Measurements from ENCODE around the gene MPZL2. TPM values are rescaled to one million over a fixed set of nuclear protein-coding genes. Genes with fewer than 3 reads are reported as not detected.

Gene MPZL2
- total RNA-seq, 1 experiment from 2014 or later = 1.2 TPM

GRCh38 chr11:118206391-118207031 is 57.6 kb downstream of the MPZL2 start (continued):
- TF ChIP-seq AFF4 (CRISPR knock-in tag; IDR thresholded peaks at IDR 0.05; ENCODE audit: borderline replicate concordance) (no peak), FOXK1 (CRISPR knock-in tag; IDR thresholded peaks at IDR 0.05) (no peak), FOXP1 (CRISPR knock-in tag; IDR thresholded peaks at IDR 0.05; ENCODE audit: borderline replicate concordance) (no peak), JAZF1 (CRISPR knock-in tag; IDR thresholded peaks at IDR 0.05) (no peak)

GRCh38 chr11:118205606-118206378 is 58.3 kb downstream of the MPZL2 start:
- DNase-seq (ENCODE audit: low spot score) (no peak), ATAC-seq (no peak)
- Mint-ChIP-seq H3K4me1 (peaks cover 14% of the 10 kb centered on the region), H3K36me3 (no peaks in the 10 kb centered on the region), H3K4me3 (no peak overlapping the region), H3K9me3 (no peaks in the 10 kb centered on the region), H3K27me3 (ENCODE audit: low read depth) (peaks cover 35% of the 10 kb centered on the region), H3K27ac (no peak overlapping the region)
- ChIA-PET POLR2A (no interaction called here), CTCF (no interaction called here)
- TF ChIP-seq ZNF232 (CRISPR knock-in tag; IDR thresholded peaks at IDR 0.05) (no peak), PRDM15 (CRISPR knock-in tag; IDR thresholded peaks at IDR 0.05) (no peak), ZMAT4 (CRISPR knock-in tag; IDR thresholded peaks at IDR 0.05) (no peak), STAT6 (CRISPR knock-in tag; conservative IDR thresholded peaks at IDR 0.05; ENCODE audit: low read depth) (no peak), NFATC4 (CRISPR knock-in tag; IDR thresholded peaks at IDR 0.05) (no peak), MAX (CRISPR knock-in tag; IDR thresholded peaks at IDR 0.05) (no peak), ETV6 (CRISPR knock-in tag; IDR thresholded peaks at IDR 0.05) (no peak), GTF2I (CRISPR knock-in tag; conservative IDR thresholded peaks at IDR 0.05) (no peak), NR2C2 (CRISPR knock-in tag; IDR thresholded peaks at IDR 0.05) (no peak), SMAD3 (CRISPR knock-in tag; IDR thresholded peaks at IDR 0.05; ENCODE audit: borderline replicate concordance) (no peak), HMGA2 (CRISPR knock-in tag; IDR thresholded peaks at IDR 0.05) (no peak), RELA (CRISPR knock-in tag; IDR thresholded peaks at IDR 0.05; ENCODE audit: borderline replicate concordance) (no peak), NFE2L1 (CRISPR knock-in tag; IDR thresholded peaks at IDR 0.05) (no peak), OVOL2 (CRISPR knock-in tag; IDR thresholded peaks at IDR 0.05; ENCODE audit: borderline replicate concordance) (no peak), NR3C1 (CRISPR knock-in tag; conservative IDR thresholded peaks at IDR 0.05; ENCODE audit: low read depth) (no peak), ERG (CRISPR knock-in tag; IDR thresholded peaks at IDR 0.05) (no peak), FOXP4 (CRISPR knock-in tag; IDR thresholded peaks at IDR 0.05) (no peak), MYBL2 (CRISPR knock-in tag; IDR thresholded peaks at IDR 0.05) (no peak)

Data from WTC11 (cell line).